ENCODE measurements around the gene LATS2. TPM values are rescaled to one million over a fixed set of nuclear protein-coding genes. Genes with fewer than 3 reads are reported as not detected.

LATS2 gene
- total and polyA plus RNA-seq, 2 of the 8 experiments (the other 6 are each of a cell fraction or from before 2014, with no cell fraction given) = 8.3 to 26.2 TPM

- FAIRE-seq (no peak), DNase-seq (ENCODE audit: low read depth in 1 of 2, low spot score in 2 of 2) (no peak)
- no peak overlapping the region for H3K23ac ChIP-seq (ENCODE audit: insufficient read length)
- no peaks in the 10 kb centered on the region for H3K9me3 ChIP-seq (ENCODE audit: insufficient read depth in 2 of 2, low read depth in 1 of 2, low read length in 1 of 2)
- H3K27me3 ChIP-seq (replicated peaks in 1 of 4; ENCODE audit: control insufficient read depth in 3 of 4, extremely low read depth in 1 of 4, insufficient read depth in 3 of 4, low read length in 3 of 4) = no peaks in the 10 kb centered on the region
- no peak overlapping the region for H2BK120ac ChIP-seq (replicated peaks; ENCODE audit: low read depth, low read length)
- CTCF ChIA-PET (ENCODE audit: partially characterized antibody) = interaction anchor here (0.6 kb wide), 1 partner anchor 234 kb away, joined by 3 read pairs; no protein-coding TSS in a partner anchor
- H3K79me1 ChIP-seq (ENCODE audit: low read depth, low read length) = no peaks in the 10 kb centered on the region
- no peak overlapping the region for H3K9ac ChIP-seq (replicated peaks in 1 of 4; ENCODE audit: extremely low read depth in 1 of 4, low read depth in 3 of 4, low read length in 3 of 4)
- POLR2A ChIA-PET (ENCODE audit: partially characterized antibody) = no interaction called here
- H3K4ac ChIP-seq (replicated peaks; ENCODE audit: insufficient read length, low read depth, low read length) = no peak overlapping the region
- no peaks in the 10 kb centered on the region for H3K4me1 ChIP-seq (replicated peaks in 1 of 4; ENCODE audit: control insufficient read depth in 3 of 4, insufficient read depth in 4 of 4, low read length in 3 of 4)
- H4K91ac ChIP-seq (replicated peaks; ENCODE audit: insufficient read length, low read length) = no peak overlapping the region
- H2BK12ac ChIP-seq (ENCODE audit: low read depth, low read length) = no peak overlapping the region
- no peak overlapping the region for H2BK15ac ChIP-seq (ENCODE audit: low read length)
- H3K4me3 ChIP-seq (ENCODE audit: extremely low read depth in 1 of 4, insufficient read depth in 2 of 4, low read depth in 3 of 4, low read length in 4 of 4) = no peak overlapping the region
- 85% methylated on average over 13 of the region's 14 CpGs; no CpG with 5 or more reads in 1 of the 2 experiments for WGBS, 2 experiments (ENCODE audit: extremely low coverage in 1 of 2, insufficient coverage in 1 of 2, insufficient read length in 1 of 2, insufficient replicate concordance in 2 of 2, low coverage in 1 of 2, low lambda C conversion rate in 2 of 2, missing lambda C conversion rate in 1 of 2)
- H3K79me2 ChIP-seq (ENCODE audit: control insufficient read depth in 1 of 2, insufficient read depth in 2 of 2, low read length in 2 of 2) = no peaks in the 10 kb centered on the region
- H2BK5ac ChIP-seq (ENCODE audit: low read depth, low read length) = no peak overlapping the region
- H4K5ac ChIP-seq (ENCODE audit: insufficient read length, low read depth, low read length) = no peak overlapping the region
- no peak overlapping the region for H3K14ac ChIP-seq (ENCODE audit: insufficient read length)
- no peak overlapping the region for H2BK20ac ChIP-seq (ENCODE audit: low read length)
- no peak overlapping the region for H3K4me2 ChIP-seq (ENCODE audit: insufficient read depth in 1 of 2, low read depth in 2 of 2, low read length in 2 of 2)
- no peak overlapping the region for H2AFZ ChIP-seq (ENCODE audit: low read length)
- no peaks in the 10 kb centered on the region for H3K23me2 ChIP-seq (ENCODE audit: low read depth, low read length)
- no peak overlapping the region for H4K8ac ChIP-seq (ENCODE audit: extremely low read depth, insufficient read depth, low read length)
- TF ChIP-seq JUND (IDR thresholded peaks at IDR 0.05; ENCODE audit: low read length) (no peak), RAD21 (IDR thresholded peaks at IDR 0.05 in 1 of 2, conservative IDR thresholded peaks at IDR 0.05 in 1 of 2; ENCODE audit: low read depth in 2 of 2, low read length in 2 of 2) (no peak), FOSL1 (IDR thresholded peaks at IDR 0.05; ENCODE audit: insufficient read depth, low read depth, low read length) (no peak), CTBP2 (IDR thresholded peaks at IDR 0.05; ENCODE audit: borderline replicate concordance, insufficient read depth, insufficient read length, low read length) (no peak), TEAD4 (IDR thresholded peaks at IDR 0.05; ENCODE audit: low read depth, low read length) (no peak), SP1 (IDR thresholded peaks at IDR 0.05; ENCODE audit: low read depth, low read length) (no peak), TAF7 (optimal IDR thresholded peaks at IDR 0.05; ENCODE audit: borderline replicate concordance, low read depth, low read length) (no peak), SP4 (IDR thresholded peaks at IDR 0.05; ENCODE audit: low read length) (no peak)
- no peaks in the 10 kb centered on the region for H4K20me1 ChIP-seq (replicated peaks in 1 of 2; ENCODE audit: control insufficient read depth in 1 of 2, insufficient read depth in 2 of 2, low read length in 2 of 2)
- no peak overlapping the region for H3K56ac ChIP-seq (replicated peaks; ENCODE audit: insufficient read length, low read depth, low read length)
- no peak overlapping the region for H3K27ac ChIP-seq (ENCODE audit: low read depth, low read length)
- H2AK5ac ChIP-seq (ENCODE audit: low read depth, low read length) = no peak overlapping the region
- H3K18ac ChIP-seq (ENCODE audit: extremely low read depth, low read length) = no peak overlapping the region
- no peaks in the 10 kb centered on the region for H3K36me3 ChIP-seq (ENCODE audit: control insufficient read depth in 2 of 4, insufficient read depth in 4 of 4, low read length in 3 of 4)
Observed at GRCh38 chr13:20960663-20961309, 100.6 kb downstream of the LATS2 start.
